CD14-positive monocyte (primary cell): ENCODE measurements around the gene KCTD16. TPM values are rescaled to one million over a fixed set of nuclear protein-coding genes. Genes with fewer than 3 reads are reported as not detected.

Source experiments
- DNase-seq, 3 donors: peaks; one replicate each; pipeline ENCODE4 v3.0.0-alpha.2; 2011 to 2022
- H2AFZ ChIP-seq: 2 replicates; pipeline ENCODE4 v1.6.0; 2012; ENCODE audit warnings: mild to moderate bottlenecking, low read depth, low read length, inconsistent platforms; ENCODE audit not compliant: insufficient read depth, poor library complexity, severe bottlenecking
- H3K27ac ChIP-seq, 2 donors: 1 replicate in 1 of 2; 2 replicates in 1 of 2; pipeline ENCODE4 v1.5.1; 2012 to 2013; ENCODE audit warnings: low read length in 2 of 2, control low read depth in 1 of 2, inconsistent platforms in 1 of 2, low read depth in 1 of 2, mild to moderate bottlenecking in 1 of 2
- H3K27me3 ChIP-seq, 2 donors: one replicate each; pipeline versions ENCODE4 v1.6.0 to v1.6.1; 2011 to 2013; ENCODE audit warnings: low read length in 2 of 2; ENCODE audit not compliant: control insufficient read depth in 2 of 2, insufficient read depth in 2 of 2
- H3K36me3 ChIP-seq, 2 donors: replicated peaks in 1 of 2; 1 replicate in 1 of 2; 2 replicates in 1 of 2; pipeline versions ENCODE4 v1.5.1 to v1.6.1; 2012 to 2013; ENCODE audit warnings: low read length in 2 of 2, control low read depth in 1 of 2, inconsistent platforms in 1 of 2, mild to moderate bottlenecking in 1 of 2; ENCODE audit not compliant: insufficient read depth in 2 of 2, control insufficient read depth in 1 of 2
- H3K4me1 ChIP-seq, 2 donors: 1 replicate in 1 of 2; 2 replicates in 1 of 2; pipeline versions ENCODE4 v1.5.1 to v1.6.1; 2012 to 2013; ENCODE audit warnings: low read length in 2 of 2, control low read depth in 1 of 2, inconsistent platforms in 1 of 2, mild to moderate bottlenecking in 1 of 2, moderate library complexity in 1 of 2; ENCODE audit not compliant: insufficient read depth in 2 of 2, control insufficient read depth in 1 of 2
- H3K4me2 ChIP-seq: replicated peaks from 2 replicates; pipeline ENCODE3; 2012; ENCODE audit warnings: low read length, moderate library complexity, mild to moderate bottlenecking; ENCODE audit not compliant: poor library complexity, severe bottlenecking; ENCODE audit errors: extremely low read depth
- H3K4me3 ChIP-seq, 3 experiments: fragments of 200-600 bp in 1 of 3; sonication (generic) in 1 of 3; replicated peaks in 1 of 3; 1 replicate in 2 of 3; 2 replicates in 1 of 3; pipeline ENCODE4 v1.5.1; 2011 to 2013; ENCODE audit warnings: low read length in 3 of 3, mild to moderate bottlenecking in 3 of 3, control low read depth in 2 of 3, low read depth in 2 of 3, inconsistent platforms in 1 of 3, moderate library complexity in 1 of 3
- H3K79me2 ChIP-seq: 2 replicates; pipeline ENCODE4 v1.6.0; 2012; ENCODE audit warnings: mild to moderate bottlenecking, control low read depth, inconsistent platforms, low read length, moderate library complexity; ENCODE audit not compliant: insufficient read depth
- H3K9ac ChIP-seq: 2 replicates; pipeline ENCODE4 v1.6.0; 2017; ENCODE audit warnings: low read length, mild to moderate bottlenecking; ENCODE audit not compliant: insufficient read depth, poor library complexity, severe bottlenecking
- H3K9me3 ChIP-seq, 2 donors: replicated peaks in 1 of 2; 1 replicate in 1 of 2; 2 replicates in 1 of 2; pipeline versions ENCODE4 v1.5.1 to v1.6.1; 2012 to 2013; ENCODE audit warnings: low read length in 2 of 2, control low read depth in 1 of 2; ENCODE audit not compliant: control insufficient read depth in 1 of 2, insufficient read depth in 1 of 2
- H4K20me1 ChIP-seq: 2 replicates; pipeline ENCODE4 v1.6.0; 2012; ENCODE audit warnings: mild to moderate bottlenecking, low read length, control low read depth, moderate library complexity; ENCODE audit not compliant: insufficient read depth
- H3K27ac Mint-ChIP-seq, 7 donors: one replicate each; pipeline ENCODE4 v1.8.0; 2020; ENCODE audit warnings: mild to moderate bottlenecking in 7 of 7, mixed read lengths in 7 of 7, moderate library complexity in 6 of 7, inconsistent platforms in 2 of 7
- H3K27me3 Mint-ChIP-seq, 3 donors: one replicate each; pipeline ENCODE4 v1.8.0; 2021 to 2022; ENCODE audit warnings: low read depth in 3 of 3, mild to moderate bottlenecking in 3 of 3, mixed read lengths in 3 of 3, moderate library complexity in 3 of 3, inconsistent platforms in 1 of 3
- H3K36me3 Mint-ChIP-seq, 2 donors: one replicate each; pipeline ENCODE4 v1.8.0; 2020; ENCODE audit warnings: mixed read lengths in 2 of 2, inconsistent platforms in 1 of 2, mild to moderate bottlenecking in 1 of 2
- H3K4me1 Mint-ChIP-seq: one replicate; pipeline ENCODE4 v1.8.0; 2020; ENCODE audit warnings: mild to moderate bottlenecking, mixed read lengths
- H3K4me3 Mint-ChIP-seq, 2 donors: one replicate each; pipeline ENCODE4 v1.8.0; 2020; ENCODE audit warnings: mild to moderate bottlenecking in 2 of 2, mixed read lengths in 2 of 2, moderate library complexity in 1 of 2
- H3K9me3 Mint-ChIP-seq, 7 donors: one replicate each; pipeline ENCODE4 v1.8.0; 2020 to 2022; ENCODE audit warnings: mixed read lengths in 7 of 7, mild to moderate bottlenecking in 6 of 7, moderate library complexity in 6 of 7, inconsistent platforms in 2 of 7
- CTCF ChIP-seq: fragments of 200-600 bp; IDR thresholded peaks from one replicate; pipeline ENCODE4 v1.8.0; 2022; ENCODE audit warnings: antibody characterized with exemption, mild to moderate bottlenecking
- WGBS: methylation state at CpG from one replicate; pipeline ENCODE4 v1.1.5; 2013; ENCODE audit warnings: missing lambda C conversion rate; ENCODE audit not compliant: insufficient coverage; 5-methylcytosine and 5-hydroxymethylcytosine counted together
- intact Hi-C, 2 donors: fragments of 100-400 bp; cut with micrococcal nuclease; formaldehyde crosslinking; loops; one replicate each; pipeline versions ENCODE4 v1.15.0 to v1.15.1; 2023
- polyA plus RNA-seq, 3 donors: library from polyadenylated mRNA; depleted of rRNA in 1 of 3; unstranded in 2 of 3; stranded (reverse) in 1 of 3; fragments of 300-500 nt in 2 of 3; fragments of >200 nt in 1 of 3; fragmentation: Illumina TruSeq in 2 of 3; gene quantifications; 1 replicate in 2 of 3; 2 replicates in 1 of 3; pipeline ENCODE4 v1.2.3, GENCODE V29; 2012 to 2021

Gene KCTD16
- polyA plus RNA-seq, 3 donors, result not detected

GRCh38 chr5:144504929-144505577 is 334.4 kb downstream of the KCTD16 start:
- Histone ChIP-seq H4K20me1 (no peaks in the 10 kb centered on the region), H2AFZ (no peak overlapping the region), H3K79me2 (no peaks in the 10 kb centered on the region), H3K4me3 (no peak overlapping the region), H3K9ac (no peak overlapping the region), H3K27me3 (no peaks in the 10 kb centered on the region), H3K36me3 (no peaks in the 10 kb centered on the region), H3K27ac (no peak overlapping the region), H3K4me2 (no peak overlapping the region), H3K9me3 (peaks cover 3 to 4% of the 10 kb centered on the region in 2 donors), H3K4me1 (no peaks in the 10 kb centered on the region)
- no peaks in the 10 kb centered on the region for H3K4me1 Mint-ChIP-seq
- no peaks in the 10 kb centered on the region for H3K36me3 Mint-ChIP-seq
- 14% methylated on average over 1 of the region's 5 CpGs for WGBS
- no peak for TF ChIP-seq CTCF
- H3K27ac Mint-ChIP-seq, result no peak overlapping the region
- peaks cover 0 to 3% (median 2%) of the 10 kb centered on the region in 3 donors for H3K27me3 Mint-ChIP-seq
- peaks cover 0 to 7% (median 4%) of the 10 kb centered on the region in 7 donors for H3K9me3 Mint-ChIP-seq
- DNase-seq, result no peak
- H3K4me3 Mint-ChIP-seq, result no peak overlapping the region
- intact Hi-C loops, result no loop called here

GRCh38 chr5:144510845-144511579 is 340.3 kb downstream of the KCTD16 start:
- Histone ChIP-seq H2AFZ (no peak overlapping the region), H3K4me2 (no peak overlapping the region), H3K36me3 (no peaks in the 10 kb centered on the region), H3K4me3 (no peak overlapping the region), H3K9me3 (peaks cover 6 to 9% of the 10 kb centered on the region in 2 donors), H3K79me2 (no peaks in the 10 kb centered on the region), H3K4me1 (no peaks in the 10 kb centered on the region), H3K27ac (no peak overlapping the region), H3K27me3 (no peaks in the 10 kb centered on the region), H4K20me1 (no peaks in the 10 kb centered on the region), H3K9ac (no peak overlapping the region)
- Mint-ChIP-seq H3K27me3 (peaks cover 0 to 1% (median 0%) of the 10 kb centered on the region in 3 donors), H3K4me3 (no peak overlapping the region), H3K36me3 (no peaks in the 10 kb centered on the region), H3K4me1 (no peaks in the 10 kb centered on the region), H3K27ac (no peak overlapping the region), H3K9me3 (peaks cover 0 to 8% (median 5%) of the 10 kb centered on the region in 7 donors)
- intact Hi-C loops, result no loop called here
- DNase-seq, result no peak
- TF ChIP-seq CTCF, result no peak
- 96% methylated on average over 9 of the region's 10 CpGs for WGBS
